Mesendoderm (in vitro differentiated cells): ENCODE results near the gene COL6A5.
A peak's percentile ranks its signal among the peaks of the same experiment; 100 is the strongest.

Experiments used
- DNase-seq: peaks from one replicate; pipeline ENCODE4 v3.0.0; 2013
- H2AK5ac ChIP-seq: 2 replicates; pipeline ENCODE4 v1.6.1; 2013; ENCODE audit warnings: low read length, inconsistent platforms
- H2BK120ac ChIP-seq: 2 replicates; pipeline ENCODE4 v1.6.1; 2013; ENCODE audit warnings: low read depth, mild to moderate bottlenecking, low read length, moderate library complexity, mixed read lengths
- H2BK15ac ChIP-seq: replicated peaks from 2 replicates; pipeline ENCODE4 v1.6.1; 2013; ENCODE audit warnings: low read depth, mild to moderate bottlenecking, moderate library complexity
- H2BK5ac ChIP-seq: 2 replicates; pipeline ENCODE4 v1.6.1; 2013; ENCODE audit warnings: low read length, inconsistent platforms
- H3K18ac ChIP-seq: 2 replicates; pipeline ENCODE4 v1.6.1; 2013; ENCODE audit warnings: mild to moderate bottlenecking, low read length, mixed read lengths
- H3K23ac ChIP-seq: one replicate; pipeline ENCODE4 v1.6.1; 2013; ENCODE audit warnings: low read length
- H3K27ac ChIP-seq: 2 replicates; pipeline ENCODE4 v1.5.1; 2013; ENCODE audit warnings: low read depth, mild to moderate bottlenecking, inconsistent platforms, low read length, moderate library complexity
- H3K27me3 ChIP-seq: 2 replicates; pipeline ENCODE4 v1.6.1; 2013; ENCODE audit warnings: low read length, control low read depth, mild to moderate bottlenecking, inconsistent platforms; ENCODE audit not compliant: insufficient read depth, poor library complexity
- H3K36me3 ChIP-seq: 2 replicates; pipeline ENCODE4 v1.6.1; 2013; ENCODE audit warnings: low read length, inconsistent platforms; ENCODE audit not compliant: control insufficient read depth, insufficient read depth
- H3K4ac ChIP-seq: one replicate; pipeline ENCODE4 v1.6.1; 2013; ENCODE audit warnings: low read depth, mild to moderate bottlenecking, low read length, moderate library complexity
- H3K4me1 ChIP-seq: 2 replicates; pipeline ENCODE4 v1.6.1; 2013; ENCODE audit warnings: low read depth, low read length, inconsistent platforms; ENCODE audit not compliant: control insufficient read depth
- H3K4me2 ChIP-seq: 2 replicates; pipeline ENCODE4 v1.6.1; 2013; ENCODE audit warnings: low read length
- H3K4me3 ChIP-seq: 2 replicates; pipeline ENCODE4 v1.5.1; 2013; ENCODE audit warnings: mild to moderate bottlenecking, low read length
- H3K56ac ChIP-seq: one replicate; pipeline ENCODE4 v1.6.1; 2013; ENCODE audit warnings: low read length
- H3K79me1 ChIP-seq: 2 replicates; pipeline ENCODE4 v1.6.1; 2013; ENCODE audit warnings: low read length, inconsistent platforms
- H3K79me2 ChIP-seq: 2 replicates; pipeline ENCODE4 v1.6.1; 2013; ENCODE audit warnings: mild to moderate bottlenecking, low read length; ENCODE audit not compliant: control insufficient read depth, insufficient read depth
- H3K9ac ChIP-seq: 2 replicates; pipeline ENCODE4 v1.6.1; 2013; ENCODE audit warnings: low read length, inconsistent platforms
- H4K5ac ChIP-seq: one replicate; pipeline ENCODE4 v1.6.1; 2013; ENCODE audit warnings: low read length
- H4K8ac ChIP-seq: one replicate; pipeline ENCODE4 v1.6.1; 2013; ENCODE audit warnings: low read depth, mild to moderate bottlenecking, control low read depth, low read length, moderate library complexity
- WGBS: extraction: QIAGEN DNeasy Blood & Tissue Kit; methylation state at CpG from one replicate; pipeline ENCODE4 v1.1.7; 2013; ENCODE audit warnings: low lambda C conversion rate, missing lambda C conversion rate; ENCODE audit not compliant: insufficient coverage; ENCODE audit errors: extremely low coverage; 5-methylcytosine and 5-hydroxymethylcytosine counted together

COL6A5 gene

DNA sequence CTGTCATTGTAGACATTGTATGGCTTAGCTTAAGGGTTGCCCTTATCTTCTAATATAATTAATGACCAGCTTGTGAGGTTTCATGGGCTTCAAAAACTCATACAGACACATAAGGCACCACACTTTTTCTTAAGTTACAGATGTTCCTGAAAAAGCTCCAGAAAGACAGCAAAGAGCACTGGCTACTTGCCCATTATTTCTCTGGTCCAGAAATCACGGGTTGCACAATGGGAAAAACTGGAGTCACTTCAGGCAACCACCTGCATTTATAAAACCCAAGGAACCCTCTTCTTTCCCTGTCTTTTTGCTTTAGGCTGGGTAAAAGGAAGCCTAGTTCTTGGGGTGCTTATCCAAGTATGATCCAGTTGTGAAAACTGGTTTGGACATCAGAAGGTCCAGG is 169.2 kb downstream of the COL6A5 start:
- H3K4me1 ChIP-seq, result no peaks in the 10 kb centered on the region
- no peak overlapping the region for H2BK5ac ChIP-seq
- no peak overlapping the region for H3K27ac ChIP-seq
- no peak overlapping the region for H4K8ac ChIP-seq
- H3K4me3 ChIP-seq, result no peak overlapping the region
- no peak overlapping the region for H2AK5ac ChIP-seq
- H2BK15ac ChIP-seq, result no peak overlapping the region
- no peak overlapping the region for H3K4ac ChIP-seq
- WGBS, result no CpG with 5 or more reads among the region's 1 CpG
- peaks cover 2% of the 10 kb centered on the region for H3K27me3 ChIP-seq
- no peaks in the 10 kb centered on the region for H3K36me3 ChIP-seq
- no peak overlapping the region for H3K18ac ChIP-seq
- no peak overlapping the region for H3K4me2 ChIP-seq
- no peak for DNase-seq
- no peak overlapping the region for H2BK120ac ChIP-seq
- H3K56ac ChIP-seq, result no peak overlapping the region
- H3K79me1 ChIP-seq, result no peaks in the 10 kb centered on the region
- no peak overlapping the region for H3K23ac ChIP-seq
- H3K9ac ChIP-seq, result no peak overlapping the region
- no peak overlapping the region for H4K5ac ChIP-seq
- no peaks in the 10 kb centered on the region for H3K79me2 ChIP-seq

DNA sequence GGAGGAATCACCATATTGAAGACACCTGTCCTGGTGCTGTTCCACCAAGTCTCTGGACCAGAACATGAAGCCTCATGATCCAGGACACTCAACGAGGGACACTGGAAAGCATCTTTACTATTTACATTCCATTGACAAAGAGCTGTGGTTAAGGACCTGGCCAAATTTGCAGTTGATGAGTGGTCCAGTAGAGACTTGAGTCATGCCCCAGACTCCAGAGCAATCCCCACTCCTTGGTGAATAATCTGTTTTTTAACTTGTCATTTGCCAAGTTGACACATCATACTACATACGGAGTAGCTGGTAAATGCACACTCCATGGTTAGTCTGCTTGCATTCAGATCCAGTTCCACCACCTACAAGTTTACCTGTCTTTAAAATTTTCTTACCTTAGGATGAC is 170.3 kb downstream of the COL6A5 start:
- Histone ChIP-seq H3K4me1 (no peaks in the 10 kb centered on the region), H2BK15ac (no peak overlapping the region), H3K9ac (no peak overlapping the region), H3K79me1 (no peaks in the 10 kb centered on the region), H3K18ac (no peak overlapping the region), H2BK5ac (no peak overlapping the region), H3K4ac (no peak overlapping the region), H3K4me2 (no peak overlapping the region), H4K8ac (no peak overlapping the region), H3K23ac (no peak overlapping the region), H2AK5ac (no peak overlapping the region), H3K27me3 (peaks cover 4% of the 10 kb centered on the region), H3K56ac (no peak overlapping the region), H3K79me2 (no peaks in the 10 kb centered on the region), H3K36me3 (no peaks in the 10 kb centered on the region), H2BK120ac (peak overlapping the region; percentile 19), H3K27ac (no peak overlapping the region), H4K5ac (no peak overlapping the region), H3K4me3 (no peak overlapping the region)
- no peak for DNase-seq
- no CpG with 5 or more reads among the region's 2 CpGs for WGBS

- Histone ChIP-seq H3K27ac (no peak within 1 kb of the TSS), H3K4ac (peak within 1 kb of the TSS; percentile 19), H4K8ac (no peak within 1 kb of the TSS), H4K5ac (no peak within 1 kb of the TSS), H3K18ac (peak within 1 kb of the TSS; percentile 29), H3K79me1 (no peaks in the 10 kb centered on the region), H2BK5ac (no peak within 1 kb of the TSS), H3K4me2 (peak within 1 kb of the TSS; percentile 66), H3K79me2 (no peaks in the 10 kb centered on the region), H3K4me3 (peak within 1 kb of the TSS; percentile 36), H2BK120ac (no peak within 1 kb of the TSS), H2BK15ac (no peak within 1 kb of the TSS), H3K23ac (no peak within 1 kb of the TSS), H3K9ac (peak within 1 kb of the TSS; percentile 38), H2AK5ac (no peak within 1 kb of the TSS), H3K4me1 (no peaks in the 10 kb centered on the region), H3K56ac (peak within 1 kb of the TSS; percentile 78), H3K36me3 (no peaks in the 10 kb centered on the region), H3K27me3 (peaks cover 4% of the 10 kb centered on the region)
- no CpG with 5 or more reads among the region's 58 CpGs for WGBS
- peak; percentile 49 for DNase-seq
Measured at GRCh38 chr3:130516645-130517512, 171.4 kb downstream of the COL6A5 start, which contains the start of gene COL6A6. Gene COL6A6 (plus strand): TSS chr3:130517177. CDS start chr3:130560365, 43,188 bp downstream.

GRCh38 chr3:130517602-130518001 is 172.1 kb downstream of the COL6A5 start:
- no peaks in the 10 kb centered on the region for H3K79me1 ChIP-seq
- H2BK15ac ChIP-seq, result no peak overlapping the region
- H3K56ac ChIP-seq, result peak overlapping the region; percentile 73
- DNase-seq, result no peak
- H3K27me3 ChIP-seq, result peaks cover 4% of the 10 kb centered on the region
- H3K9ac ChIP-seq, result peak overlapping the region; percentile 38
- no peaks in the 10 kb centered on the region for H3K36me3 ChIP-seq
- H3K4ac ChIP-seq, result no peak overlapping the region
- no peak overlapping the region for H3K27ac ChIP-seq
- H4K5ac ChIP-seq, result no peak overlapping the region
- H2BK5ac ChIP-seq, result no peak overlapping the region
- H2AK5ac ChIP-seq, result no peak overlapping the region
- no peaks in the 10 kb centered on the region for H3K4me1 ChIP-seq
- H3K4me3 ChIP-seq, result no peak overlapping the region
- WGBS, result no CpG with 5 or more reads among the region's 11 CpGs
- H3K18ac ChIP-seq, result no peak overlapping the region
- H3K79me2 ChIP-seq, result no peaks in the 10 kb centered on the region
- no peak overlapping the region for H2BK120ac ChIP-seq
- H3K23ac ChIP-seq, result no peak overlapping the region
- H3K4me2 ChIP-seq, result peak overlapping the region; percentile 66
- H4K8ac ChIP-seq, result no peak overlapping the region

GRCh38 chr3:130519754-130520153 is 174.3 kb downstream of the COL6A5 start:
- H3K79me2 ChIP-seq, result no peaks in the 10 kb centered on the region
- no peak for DNase-seq

More at GRCh38 chr3:130519754-130520153, 174.3 kb downstream of the COL6A5 start:
- H3K23ac ChIP-seq, result no peak overlapping the region
- H2BK120ac ChIP-seq, result no peak overlapping the region
- H3K4me3 ChIP-seq, result no peak overlapping the region
- no peak overlapping the region for H3K9ac ChIP-seq
- H2BK15ac ChIP-seq, result no peak overlapping the region
- H3K27ac ChIP-seq, result no peak overlapping the region
- H3K18ac ChIP-seq, result no peak overlapping the region
- H2AK5ac ChIP-seq, result no peak overlapping the region
- no peaks in the 10 kb centered on the region for H3K4me1 ChIP-seq
- WGBS, result no CpG with 5 or more reads among the region's 4 CpGs
- H3K4ac ChIP-seq, result no peak overlapping the region
- no peaks in the 10 kb centered on the region for H3K79me1 ChIP-seq
- H4K8ac ChIP-seq, result no peak overlapping the region
- no peak overlapping the region for H4K5ac ChIP-seq
- H3K56ac ChIP-seq, result no peak overlapping the region
- H3K27me3 ChIP-seq, result peaks cover 4% of the 10 kb centered on the region
- no peak overlapping the region for H2BK5ac ChIP-seq
- no peaks in the 10 kb centered on the region for H3K36me3 ChIP-seq
- no peak overlapping the region for H3K4me2 ChIP-seq
